Prostate gland (tissue), 2 donors: ENCODE results near the gene DNAJC11. TPM values are rescaled to one million over a fixed set of nuclear protein-coding genes. Genes with fewer than 3 reads are reported as not detected.
A peak's percentile ranks its signal among the peaks of the same experiment; 100 is the strongest.

Source experiments
- DNase-seq: peaks from one replicate; pipeline ENCODE4 v3.0.0-alpha.2; 2019; ENCODE audit warnings: low spot score
- H3K27ac ChIP-seq, 2 donors: fragments of 200-600 bp; sonication (generic); 2 replicates each; pipeline ENCODE4 v1.5.1; 2017 to 2019
- H3K27me3 ChIP-seq: fragments of 200-600 bp; sonication (generic); replicated peaks from 2 replicates; pipeline ENCODE4 v1.5.1; 2019; ENCODE audit not compliant: insufficient read depth
- H3K36me3 ChIP-seq, 2 donors: fragments of 200-600 bp; sonication (generic); 1 replicate in 1 of 2; 2 replicates in 1 of 2; pipeline versions ENCODE4 v1.5.1 to v1.8.1; 2017 to 2019
- H3K4me1 ChIP-seq: fragments of 200-600 bp; sonication (generic); replicated peaks from 2 replicates; pipeline ENCODE4 v1.5.1; 2019
- H3K4me3 ChIP-seq, 2 donors: fragments of 200-600 bp; sonication (generic); 2 replicates each; pipeline ENCODE4 v1.5.1; 2017 to 2019
- H3K9me3 ChIP-seq: fragments of 200-600 bp; sonication (generic); 2 replicates; pipeline ENCODE4 v1.5.1; 2017
- POLR2A ChIP-seq: fragments of 450-650 bp; IDR thresholded peaks from one replicate; pipeline ENCODE4 v1.6.1; 2016; ENCODE audit warnings: antibody characterized with exemption, mild to moderate bottlenecking
- POLR2AphosphoS5 ChIP-seq: sonication (generic); formaldehyde crosslinking; IDR thresholded peaks from one replicate; pipeline ENCODE4 v1.6.1; 2017; ENCODE audit warnings: antibody characterized with exemption
- WGBS: methylation state at CpG from one replicate; pipeline ENCODE4 v1.1.5; 2018; 5-methylcytosine and 5-hydroxymethylcytosine counted together
- intact Hi-C: fragments of 100-400 bp; cut with DNase I; formaldehyde crosslinking; loops from one replicate; pipeline ENCODE4 v1.14.2; 2022
- total RNA-seq, 2 donors: library from RNA; depleted of rRNA; stranded (reverse); fragments of >200 nt; gene quantifications; one replicate each; pipeline ENCODE4 v1.1.0, GENCODE V29; 2016
- TF ChIP-seq, protein P1 (sequence below), 4 experiments: fragments of 200-600 bp in 2 of 4; fragments of 450-650 bp in 2 of 4; sonication (generic) in 2 of 4; IDR thresholded peaks; 1 replicate in 3 of 4; 2 replicates in 1 of 4; pipeline ENCODE4 v1.5.1; 2016 to 2019; ENCODE audit warnings: antibody characterized with exemption in 4 of 4, mild to moderate bottlenecking in 2 of 4, moderate library complexity in 2 of 4

The DNAJC11 gene, protein sequence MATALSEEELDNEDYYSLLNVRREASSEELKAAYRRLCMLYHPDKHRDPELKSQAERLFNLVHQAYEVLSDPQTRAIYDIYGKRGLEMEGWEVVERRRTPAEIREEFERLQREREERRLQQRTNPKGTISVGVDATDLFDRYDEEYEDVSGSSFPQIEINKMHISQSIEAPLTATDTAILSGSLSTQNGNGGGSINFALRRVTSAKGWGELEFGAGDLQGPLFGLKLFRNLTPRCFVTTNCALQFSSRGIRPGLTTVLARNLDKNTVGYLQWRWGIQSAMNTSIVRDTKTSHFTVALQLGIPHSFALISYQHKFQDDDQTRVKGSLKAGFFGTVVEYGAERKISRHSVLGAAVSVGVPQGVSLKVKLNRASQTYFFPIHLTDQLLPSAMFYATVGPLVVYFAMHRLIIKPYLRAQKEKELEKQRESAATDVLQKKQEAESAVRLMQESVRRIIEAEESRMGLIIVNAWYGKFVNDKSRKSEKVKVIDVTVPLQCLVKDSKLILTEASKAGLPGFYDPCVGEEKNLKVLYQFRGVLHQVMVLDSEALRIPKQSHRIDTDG
- 10 to 100 TPM; 32.9 to 52.8 TPM for total RNA-seq

- peaks cover 5% of the 10 kb centered on the region for H3K4me1 ChIP-seq
- H3K27me3 ChIP-seq, result no peaks in the 10 kb centered on the region
- under 1% methylated on average over 56 of the region's 80 CpGs for WGBS
- no peaks in the 10 kb centered on the region for H3K36me3 ChIP-seq
- H3K4me3 ChIP-seq, result peak within 1 kb of the TSS; percentile 99 to 100
- H3K27ac ChIP-seq, result peak within 1 kb of the TSS; percentile 66 to 68
- no peaks in the 10 kb centered on the region for H3K9me3 ChIP-seq
- intact Hi-C loops, result no loop called here
- DNase-seq, result peak; percentile 83
- TF ChIP-seq POLR2AphosphoS5 (peak; percentile 88), POLR2A (no peak)
- TF ChIP-seq, protein P1, sequence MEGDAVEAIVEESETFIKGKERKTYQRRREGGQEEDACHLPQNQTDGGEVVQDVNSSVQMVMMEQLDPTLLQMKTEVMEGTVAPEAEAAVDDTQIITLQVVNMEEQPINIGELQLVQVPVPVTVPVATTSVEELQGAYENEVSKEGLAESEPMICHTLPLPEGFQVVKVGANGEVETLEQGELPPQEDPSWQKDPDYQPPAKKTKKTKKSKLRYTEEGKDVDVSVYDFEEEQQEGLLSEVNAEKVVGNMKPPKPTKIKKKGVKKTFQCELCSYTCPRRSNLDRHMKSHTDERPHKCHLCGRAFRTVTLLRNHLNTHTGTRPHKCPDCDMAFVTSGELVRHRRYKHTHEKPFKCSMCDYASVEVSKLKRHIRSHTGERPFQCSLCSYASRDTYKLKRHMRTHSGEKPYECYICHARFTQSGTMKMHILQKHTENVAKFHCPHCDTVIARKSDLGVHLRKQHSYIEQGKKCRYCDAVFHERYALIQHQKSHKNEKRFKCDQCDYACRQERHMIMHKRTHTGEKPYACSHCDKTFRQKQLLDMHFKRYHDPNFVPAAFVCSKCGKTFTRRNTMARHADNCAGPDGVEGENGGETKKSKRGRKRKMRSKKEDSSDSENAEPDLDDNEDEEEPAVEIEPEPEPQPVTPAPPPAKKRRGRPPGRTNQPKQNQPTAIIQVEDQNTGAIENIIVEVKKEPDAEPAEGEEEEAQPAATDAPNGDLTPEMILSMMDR (IDR thresholded peaks at IDR 0.05), result peak; percentile 83 to 100 (median 98)
These were observed at the start of gene DNAJC11 for GRCh38 chr1:6701437-6702153. Gene DNAJC11 (minus strand): TSS chr1:6701816. CDS start chr1:6701800, 16 bp downstream.

GRCh38 chr1:6750490-6750889, 48.9 kb upstream of the DNAJC11 start:
- Histone ChIP-seq H3K4me3 (no peak overlapping the region), H3K36me3 (no peaks in the 10 kb centered on the region), H3K9me3 (no peaks in the 10 kb centered on the region), H3K27me3 (no peaks in the 10 kb centered on the region), H3K27ac (no peak overlapping the region), H3K4me1 (no peaks in the 10 kb centered on the region)
- no peak for DNase-seq
- intact Hi-C loops, result no loop called here
- TF ChIP-seq, protein P1 (IDR thresholded peaks at IDR 0.05), result no peak
- TF ChIP-seq POLR2AphosphoS5, result no peak
- no peak for TF ChIP-seq POLR2A
- WGBS, result 85% methylated on average over 4 of the region's 4 CpGs

- 88% methylated on average over 2 of the region's 2 CpGs for WGBS
- no peaks in the 10 kb centered on the region for H3K27me3 ChIP-seq
- no peak overlapping the region for H3K27ac ChIP-seq
- no peak overlapping the region for H3K4me3 ChIP-seq
- TF ChIP-seq POLR2AphosphoS5, result no peak
- TF ChIP-seq, protein P1 (IDR thresholded peaks at IDR 0.05), result no peak
- no peak for TF ChIP-seq POLR2A
- H3K4me1 ChIP-seq, result peaks cover 2% of the 10 kb centered on the region
- no peaks in the 10 kb centered on the region for H3K9me3 ChIP-seq
- intact Hi-C loops, result no loop called here
- no peak for DNase-seq
- no peaks in the 10 kb centered on the region for H3K36me3 ChIP-seq
These were observed 46.1 kb upstream of the DNAJC11 start for GRCh38 chr1:6747674-6748073.

- TF ChIP-seq POLR2A, result no peak
- TF ChIP-seq, protein P1 (IDR thresholded peaks at IDR 0.05), result no peak
- no peak for TF ChIP-seq POLR2AphosphoS5
- 94% methylated on average over 5 of the region's 5 CpGs for WGBS
- Histone ChIP-seq H3K27ac (no peak overlapping the region), H3K27me3 (no peaks in the 10 kb centered on the region), H3K4me3 (no peak overlapping the region), H3K4me1 (peaks cover 2% of the 10 kb centered on the region), H3K9me3 (no peaks in the 10 kb centered on the region), H3K36me3 (no peaks in the 10 kb centered on the region)
- DNase-seq, result no peak
- intact Hi-C loops, result no loop called here
These were observed 43.5 kb upstream of the DNAJC11 start for GRCh38 chr1:6745073-6745472.
